HepG2 (cell line): ENCODE data around the gene ALKBH5. TPM values are rescaled to one million over a fixed set of nuclear protein-coding genes. Genes with fewer than 3 reads are reported as not detected.

Source experiments
- E2F2 ChIP-seq: sonication (generic); formaldehyde crosslinking; IDR thresholded peaks from 2 replicates; pipeline ENCODE4 v1.4.0; 2020; ENCODE audit warnings: missing genetic modification reagents, borderline replicate concordance
- FOXO1 ChIP-seq: sonication (generic); formaldehyde crosslinking; IDR thresholded peaks from 2 replicates; pipeline ENCODE4 v1.4.0; 2020; ENCODE audit warnings: missing genetic modification reagents
- FUBP1 ChIP-seq: sonication (generic); formaldehyde crosslinking; IDR thresholded peaks from 2 replicates; pipeline ENCODE4 v1.5.1; 2020; ENCODE audit warnings: missing genetic modification reagents, mild to moderate bottlenecking, borderline replicate concordance
- GFI1 ChIP-seq: sonication (generic); formaldehyde crosslinking; IDR thresholded peaks from 2 replicates; pipeline ENCODE4 v1.5.0; 2020; ENCODE audit warnings: missing genetic modification reagents, mild to moderate bottlenecking, borderline replicate concordance
- HDAC1 ChIP-seq: sonication (generic); formaldehyde crosslinking; IDR thresholded peaks from 2 replicates; pipeline ENCODE4 v1.5.1; 2020; ENCODE audit warnings: mild to moderate bottlenecking, missing genetic modification reagents
- HNF4A ChIP-seq: sonication (generic); formaldehyde crosslinking; IDR thresholded peaks from 2 replicates; pipeline ENCODE4 v1.4.0; 2020; ENCODE audit warnings: missing genetic modification reagents
- KDM1A ChIP-seq: IDR thresholded peaks from 2 replicates; pipeline ENCODE4 v1.6.1; 2016; ENCODE audit warnings: missing compliant biosample characterization
- ONECUT2 ChIP-seq: sonication (generic); formaldehyde crosslinking; IDR thresholded peaks from 2 replicates; pipeline ENCODE4 v1.4.0; 2020; ENCODE audit warnings: missing genetic modification reagents
- PAF1 ChIP-seq: IDR thresholded peaks from 2 replicates; pipeline ENCODE4 v1.6.1; 2016; ENCODE audit warnings: missing genetic modification reagents, missing compliant biosample characterization
- RORA ChIP-seq: sonication (generic); formaldehyde crosslinking; IDR thresholded peaks from 2 replicates; pipeline ENCODE4 v1.5.0; 2020; ENCODE audit warnings: mild to moderate bottlenecking, missing genetic modification reagents, moderate library complexity
- SNAI1 ChIP-seq: sonication (generic); formaldehyde crosslinking; IDR thresholded peaks from 2 replicates; pipeline ENCODE4 v1.5.0; 2020; ENCODE audit warnings: mild to moderate bottlenecking, missing genetic modification reagents, borderline replicate concordance
- TRAFD1 ChIP-seq: sonication (generic); formaldehyde crosslinking; IDR thresholded peaks from 2 replicates; pipeline ENCODE4 v1.5.1; 2020; ENCODE audit warnings: missing genetic modification reagents, mild to moderate bottlenecking, borderline replicate concordance
- ZBTB7B ChIP-seq: sonication (generic); formaldehyde crosslinking; IDR thresholded peaks from 2 replicates; pipeline ENCODE4 v1.4.0; 2020; ENCODE audit warnings: missing genetic modification reagents
- ZFP36 ChIP-seq: fragments of 150-350 bp; IDR thresholded peaks from 2 replicates; pipeline ENCODE4 v1.6.1; 2018; ENCODE audit warnings: borderline replicate concordance, low read length, low read depth; ENCODE audit not compliant: partially characterized antibody
- ZIK1 ChIP-seq: sonication (generic); formaldehyde crosslinking; IDR thresholded peaks from 2 replicates; pipeline ENCODE4 v1.5.0; 2020; ENCODE audit warnings: mild to moderate bottlenecking, low read depth, missing genetic modification reagents, borderline replicate concordance
- ZNF367 ChIP-seq: sonication (generic); formaldehyde crosslinking; IDR thresholded peaks from 2 replicates; pipeline ENCODE4 v1.4.0; 2020; ENCODE audit warnings: missing genetic modification reagents, borderline replicate concordance
- ZNF451 ChIP-seq: sonication (generic); formaldehyde crosslinking; IDR thresholded peaks from 2 replicates; pipeline ENCODE4 v1.5.0; 2020; ENCODE audit warnings: mild to moderate bottlenecking, missing genetic modification reagents
- ZNF563 ChIP-seq: sonication (generic); formaldehyde crosslinking; IDR thresholded peaks from 2 replicates; pipeline ENCODE4 v1.8.0; 2022; ENCODE audit warnings: mild to moderate bottlenecking, moderate library complexity, missing genetic modification reagents
- ZNF776 ChIP-seq: sonication (generic); formaldehyde crosslinking; IDR thresholded peaks from 2 replicates; pipeline ENCODE4 v1.4.0; 2020; ENCODE audit warnings: mild to moderate bottlenecking, missing genetic modification reagents
- polyA plus RNA-seq, 8 experiments: library from polyadenylated mRNA; depleted of rRNA in 3 of 8; stranded (reverse) in 7 of 8; unstranded in 1 of 8; fragments of >200 nt; fragmentation: Illumina TruSeq in 4 of 8; extraction: Trizol in 4 of 8; gene quantifications; 2 replicates each; pipeline versions ENCODE4 v1.2.1 to v1.2.3, GENCODE V29; 2011 to 2016; ENCODE audit warnings: low read depth in 4 of 8, missing spikeins in 1 of 8, mixed read lengths in 1 of 8; ENCODE audit not compliant: insufficient read depth in 1 of 8
- total RNA-seq, 5 experiments: library from RNA; depleted of rRNA; stranded (reverse); fragments of >200 nt; fragmentation: Illumina TruSeq; extraction: Trizol; gene quantifications; 2 replicates each; pipeline ENCODE4 v1.2.3, GENCODE V29; 2016; ENCODE audit warnings: low read depth in 1 of 5
- TF ChIP-seq, protein P1 (sequence below): sonication (generic); formaldehyde crosslinking; IDR thresholded peaks from 2 replicates; pipeline ENCODE4 v1.5.0; 2020; ENCODE audit warnings: mild to moderate bottlenecking, missing genetic modification reagents
- TF ChIP-seq, protein P2 (sequence below), 2 experiments: fragments of 450-650 bp in 1 of 2; sonication (generic) in 1 of 2; formaldehyde crosslinking; IDR thresholded peaks; 2 replicates each; pipeline versions ENCODE4 v1.5.0 to v1.8.0; 2020 to 2022; ENCODE audit warnings: mild to moderate bottlenecking in 1 of 2, missing genetic modification reagents in 1 of 2

The ALKBH5 gene
- total and polyA plus RNA-seq, 2 of the 13 experiments (the other 11 are each of a cell fraction or from before 2014, with no cell fraction given): 68.9 to 76.9 TPM

DNA sequence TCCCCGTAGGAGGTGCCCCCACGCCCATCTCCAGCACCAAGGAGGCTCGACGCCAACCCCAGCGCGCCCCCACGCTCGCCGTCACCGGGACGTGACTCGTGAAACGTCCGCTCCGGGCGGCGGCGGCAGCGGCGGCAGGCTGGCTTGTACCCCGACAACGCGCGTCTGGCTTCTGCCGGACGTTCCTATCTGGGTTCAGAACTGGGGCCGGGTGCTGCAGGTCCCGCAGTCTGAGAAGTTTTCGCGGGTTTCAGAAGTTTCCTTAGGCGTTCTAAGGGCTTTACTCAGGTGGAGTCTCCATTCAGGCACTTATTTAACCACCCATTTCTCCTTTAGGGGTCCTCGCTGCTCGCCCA is 672 bp upstream of the ALKBH5 start (continued):
- TF ChIP-seq FUBP1 (no peak), RORA (CRISPR knock-in tag) (no peak), ZIK1 (CRISPR knock-in tag) (no peak), FOXO1 (CRISPR knock-in tag) (no peak), ONECUT2 (CRISPR knock-in tag) (no peak), ZNF451 (no peak; the same call in 1 of the 2 replicates), HDAC1 (peak; percentile 28; the same call in 1 of the 2 replicates), E2F2 (CRISPR knock-in tag) (peak; percentile 67; the same call in 1 of the 2 replicates), KDM1A (CRISPR knock-in tag) (no peak), ZNF776 (CRISPR knock-in tag) (no peak; the same call in 1 of the 2 replicates), PAF1 (CRISPR knock-in tag) (no peak), GFI1 (CRISPR knock-in tag) (0 out of 2 replicates have a peak, but pooled peaks have one; percentile 57), ZNF563 (CRISPR knock-in tag) (no peak; the same call in 1 of the 2 replicates), HNF4A (CRISPR knock-in tag) (no peak), TRAFD1 (CRISPR knock-in tag) (no peak), ZFP36 (no peak), SNAI1 (peak; percentile 37; the same call in 1 of the 2 replicates), ZBTB7B (0 out of 2 replicates have a peak, but pooled peaks have one; percentile 5), ZNF367 (CRISPR knock-in tag) (no peak)
- TF ChIP-seq, protein P1, sequence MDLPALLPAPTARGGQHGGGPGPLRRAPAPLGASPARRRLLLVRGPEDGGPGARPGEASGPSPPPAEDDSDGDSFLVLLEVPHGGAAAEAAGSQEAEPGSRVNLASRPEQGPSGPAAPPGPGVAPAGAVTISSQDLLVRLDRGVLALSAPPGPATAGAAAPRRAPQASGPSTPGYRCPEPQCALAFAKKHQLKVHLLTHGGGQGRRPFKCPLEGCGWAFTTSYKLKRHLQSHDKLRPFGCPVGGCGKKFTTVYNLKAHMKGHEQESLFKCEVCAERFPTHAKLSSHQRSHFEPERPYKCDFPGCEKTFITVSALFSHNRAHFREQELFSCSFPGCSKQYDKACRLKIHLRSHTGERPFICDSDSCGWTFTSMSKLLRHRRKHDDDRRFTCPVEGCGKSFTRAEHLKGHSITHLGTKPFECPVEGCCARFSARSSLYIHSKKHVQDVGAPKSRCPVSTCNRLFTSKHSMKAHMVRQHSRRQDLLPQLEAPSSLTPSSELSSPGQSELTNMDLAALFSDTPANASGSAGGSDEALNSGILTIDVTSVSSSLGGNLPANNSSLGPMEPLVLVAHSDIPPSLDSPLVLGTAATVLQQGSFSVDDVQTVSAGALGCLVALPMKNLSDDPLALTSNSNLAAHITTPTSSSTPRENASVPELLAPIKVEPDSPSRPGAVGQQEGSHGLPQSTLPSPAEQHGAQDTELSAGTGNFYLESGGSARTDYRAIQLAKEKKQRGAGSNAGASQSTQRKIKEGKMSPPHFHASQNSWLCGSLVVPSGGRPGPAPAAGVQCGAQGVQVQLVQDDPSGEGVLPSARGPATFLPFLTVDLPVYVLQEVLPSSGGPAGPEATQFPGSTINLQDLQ (CRISPR knock-in tag): no peak
- TF ChIP-seq, protein P2, sequence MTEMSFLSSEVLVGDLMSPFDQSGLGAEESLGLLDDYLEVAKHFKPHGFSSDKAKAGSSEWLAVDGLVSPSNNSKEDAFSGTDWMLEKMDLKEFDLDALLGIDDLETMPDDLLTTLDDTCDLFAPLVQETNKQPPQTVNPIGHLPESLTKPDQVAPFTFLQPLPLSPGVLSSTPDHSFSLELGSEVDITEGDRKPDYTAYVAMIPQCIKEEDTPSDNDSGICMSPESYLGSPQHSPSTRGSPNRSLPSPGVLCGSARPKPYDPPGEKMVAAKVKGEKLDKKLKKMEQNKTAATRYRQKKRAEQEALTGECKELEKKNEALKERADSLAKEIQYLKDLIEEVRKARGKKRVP (CRISPR knock-in tag; IDR thresholded peaks at IDR 0.05): no peak; a peak in 1 of 4 replicates
